GM03348 (cell line): ENCODE measurements around the gene PI4K2A.
"Not testable (repeated sequence)": the region's sequence is repeated elsewhere in the genome, so short reads cannot be mapped to it uniquely, and the experiment has no call there.

Experiments used
- DNase-seq: peaks from one replicate; pipeline ENCODE4 v3.0.0; 2012; ENCODE audit warnings: low spot score

PI4K2A gene

DNA sequence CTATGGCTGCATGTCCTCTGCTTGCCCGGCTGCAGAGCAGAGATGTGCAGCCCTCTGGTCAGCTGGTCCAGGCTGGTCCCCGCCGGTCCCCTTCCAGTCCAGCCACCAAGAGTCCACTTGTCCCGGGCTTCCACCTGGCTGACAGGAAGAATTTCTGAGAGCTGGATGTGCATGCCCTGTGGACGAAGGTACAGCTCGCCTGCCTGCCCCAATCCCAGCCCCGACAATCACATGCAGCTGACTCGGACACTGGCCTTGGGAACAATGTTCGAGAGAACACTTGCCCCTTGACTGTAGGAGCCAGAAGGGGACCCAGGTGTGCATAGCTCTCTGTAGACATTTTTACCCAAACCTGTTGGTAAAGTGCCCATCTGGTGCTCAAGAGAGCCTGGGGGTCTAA is 34.8 kb downstream of the PI4K2A start:
- DNase-seq: no peak

DNA sequence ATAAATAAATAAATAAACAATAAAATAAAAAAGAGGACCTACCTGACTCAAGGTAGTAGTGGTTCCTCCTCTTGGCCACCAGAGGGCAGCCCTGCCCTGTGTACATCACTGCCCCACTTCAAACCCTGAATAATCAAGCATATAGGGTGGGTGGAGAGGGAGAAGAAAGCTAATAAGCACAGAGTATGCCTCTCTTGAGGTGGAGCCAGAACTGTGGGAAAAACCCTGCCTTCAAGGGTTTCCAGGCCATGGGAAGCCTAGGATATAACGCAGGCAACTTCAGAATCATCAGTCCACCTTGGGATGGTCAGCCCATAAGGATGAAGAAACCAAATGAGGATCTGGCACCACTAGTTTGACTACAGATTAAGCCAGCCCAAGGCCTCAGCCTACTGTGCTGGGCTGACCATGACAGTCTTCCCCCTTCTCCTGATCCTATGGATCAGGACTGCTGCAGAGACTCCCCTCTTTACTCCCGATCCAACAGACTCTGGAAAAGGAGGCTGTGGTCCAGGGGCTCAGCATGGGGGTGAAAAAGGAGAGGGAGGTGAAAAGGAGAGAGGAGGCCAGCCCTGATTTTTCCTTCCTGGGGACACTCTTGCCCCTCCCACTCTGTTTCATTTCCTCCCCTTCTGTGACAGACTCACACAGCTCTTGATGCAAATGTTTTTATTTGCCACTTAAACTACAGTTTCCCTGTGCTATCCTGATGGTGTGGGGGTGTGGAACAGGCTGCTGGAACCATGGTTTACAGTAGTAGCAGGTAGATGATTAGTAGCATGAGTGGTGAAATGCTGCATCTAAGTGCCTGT is 36.5 kb downstream of the PI4K2A start:
- peak; percentile 73 for DNase-seq

DNA sequence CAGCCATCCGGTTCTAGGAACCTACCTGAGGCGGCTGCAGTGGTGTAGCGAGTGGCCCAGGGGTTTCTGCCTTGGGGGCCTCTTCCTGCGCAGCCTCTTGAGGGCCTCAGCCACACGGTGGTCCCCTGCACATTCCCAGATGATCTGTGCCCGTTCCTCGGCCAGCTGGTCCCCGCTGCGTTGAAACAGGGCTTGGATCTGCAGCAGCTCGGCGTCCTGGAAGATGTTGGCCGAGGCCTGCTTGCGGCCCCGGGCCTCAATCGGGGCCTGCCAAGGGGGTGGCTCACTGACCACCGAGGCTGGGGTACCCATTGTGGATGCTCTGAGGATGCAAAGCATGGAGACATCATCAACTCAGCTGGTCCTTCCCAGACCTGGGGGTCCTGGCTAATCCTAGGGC is 39.1 kb downstream of the PI4K2A start:
- DNase-seq: no peak

DNA sequence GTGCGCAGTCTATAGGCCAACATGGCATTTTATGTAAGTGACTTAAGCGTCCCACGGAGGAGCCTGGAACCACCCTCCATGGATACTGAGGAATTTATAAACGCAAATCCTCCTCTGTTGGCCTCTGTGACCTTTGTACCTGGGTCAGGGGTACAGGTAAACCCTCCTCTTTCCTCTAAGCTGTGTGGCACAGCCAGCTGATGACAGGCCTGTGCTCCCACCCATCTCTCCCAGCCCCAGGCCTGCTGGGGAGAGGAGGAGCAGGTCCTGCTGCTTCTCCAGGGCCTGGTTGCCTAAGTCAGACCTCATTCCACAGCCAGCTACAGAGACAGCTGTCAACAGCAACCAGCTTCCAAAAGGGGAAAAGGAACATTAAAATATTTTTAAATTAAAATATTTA is 41.6 kb downstream of the PI4K2A start:
- DNase-seq: no peak

DNA sequence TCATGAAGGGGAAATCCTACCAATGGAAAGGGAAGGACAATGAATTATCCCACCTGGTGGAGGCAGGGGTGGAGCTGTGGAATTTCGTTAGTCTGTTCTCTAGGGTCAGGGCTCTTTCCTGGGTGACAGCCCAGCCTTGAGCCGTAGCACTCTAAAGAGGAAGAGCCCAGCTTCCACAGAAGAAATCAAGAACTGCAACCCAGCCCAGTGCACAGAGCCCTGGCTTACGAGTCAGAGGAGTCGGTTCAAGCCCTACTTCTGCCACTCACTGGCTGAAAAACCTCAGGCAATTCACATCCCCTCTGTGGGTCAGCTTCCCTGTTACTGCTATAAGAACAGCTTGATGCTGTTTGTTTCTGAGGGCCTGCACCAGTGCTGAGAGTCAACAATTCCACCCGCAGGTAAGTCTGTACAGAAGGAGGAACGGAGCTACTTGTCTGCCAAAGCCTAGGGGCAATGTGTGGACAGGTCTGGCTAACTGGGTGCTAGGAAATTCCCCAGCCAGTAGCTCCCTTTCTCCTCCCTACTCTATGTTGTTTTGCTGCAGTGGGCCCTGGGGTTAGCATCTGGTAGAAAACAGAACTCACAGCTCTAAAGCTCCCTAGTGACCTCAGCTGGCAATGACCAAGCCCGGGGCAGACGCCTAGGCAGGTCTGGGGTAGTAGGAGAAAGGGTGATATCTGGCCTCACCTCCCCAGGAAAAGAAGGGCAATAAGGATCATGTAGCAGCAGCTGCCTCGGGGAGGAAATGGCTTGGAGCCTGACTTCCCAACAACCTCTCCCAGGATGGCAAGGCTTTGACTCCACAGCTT is 43.3 kb downstream of the PI4K2A start:
- peak; percentile 56 for DNase-seq

DNA sequence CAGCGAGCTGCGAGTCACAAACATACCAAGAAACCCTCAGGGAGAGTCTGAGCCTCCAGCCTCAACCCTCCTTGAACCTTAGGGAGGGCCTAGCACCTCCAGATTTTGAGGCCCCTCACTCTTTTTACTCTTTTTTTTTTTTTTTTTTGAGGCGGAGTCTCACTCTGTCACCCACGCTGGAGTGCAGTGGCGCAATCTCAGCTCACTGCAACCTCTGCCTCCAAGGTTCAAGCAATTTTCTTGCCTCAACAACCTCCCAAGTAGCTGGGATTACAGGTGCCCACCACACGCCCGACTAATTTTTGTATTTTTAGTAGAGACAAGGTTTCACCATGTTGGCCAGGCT is 43.9 kb downstream of the PI4K2A start:
- DNase-seq: not testable (repeated sequence)

DNA sequence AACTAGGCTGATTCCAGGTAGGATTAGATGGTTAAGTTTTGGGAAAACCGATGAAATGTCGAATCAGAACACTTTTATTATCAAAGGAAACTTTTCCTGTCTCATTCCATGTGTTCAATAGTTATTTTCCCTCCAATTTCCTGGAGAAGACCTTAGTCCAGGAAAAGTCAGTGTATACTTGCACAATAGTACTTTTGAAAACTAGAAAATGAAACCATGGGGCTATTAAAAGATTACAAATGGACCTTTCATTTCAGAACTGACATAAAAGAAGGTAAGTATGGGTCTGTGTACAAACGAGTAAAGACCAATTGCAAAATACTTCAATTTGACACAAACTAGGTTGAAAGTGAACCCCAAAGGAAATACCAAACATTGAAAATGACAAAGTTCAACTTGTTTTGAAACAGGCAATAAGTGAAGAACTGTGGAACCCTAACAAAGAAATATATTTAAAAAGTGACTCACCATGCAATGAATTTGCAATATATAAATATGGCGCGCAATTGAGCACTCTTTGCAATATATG is 44.5 kb downstream of the PI4K2A start:
- no peak for DNase-seq

DNA sequence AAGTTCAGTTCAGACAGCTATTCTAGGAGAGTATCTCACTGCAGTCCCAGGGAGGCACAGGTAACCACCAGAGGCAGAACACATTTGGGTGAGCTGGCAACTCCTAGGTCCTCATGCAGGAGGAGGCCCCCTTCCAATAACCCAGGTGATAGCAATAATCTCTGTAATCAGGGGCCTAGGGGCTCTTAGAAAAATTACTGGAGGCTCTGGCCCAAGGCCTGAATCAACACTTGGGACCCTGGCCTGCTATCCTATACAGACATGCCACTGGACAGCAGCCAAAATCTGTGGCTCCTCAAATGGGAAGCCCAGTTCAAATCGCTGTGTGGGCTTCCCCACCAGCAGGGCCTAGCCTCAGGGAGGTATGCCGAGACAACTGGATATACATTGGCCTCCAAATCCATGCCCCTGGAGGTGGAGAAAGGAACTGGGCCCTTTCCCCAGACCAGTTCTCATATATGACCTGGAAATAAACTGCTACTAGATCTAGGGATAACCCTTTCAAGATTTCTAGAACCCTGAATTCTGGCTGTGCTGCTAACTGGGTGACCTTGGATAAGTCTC is 45.0 kb downstream of the PI4K2A start:
- DNase-seq: peak; percentile 35

DNA sequence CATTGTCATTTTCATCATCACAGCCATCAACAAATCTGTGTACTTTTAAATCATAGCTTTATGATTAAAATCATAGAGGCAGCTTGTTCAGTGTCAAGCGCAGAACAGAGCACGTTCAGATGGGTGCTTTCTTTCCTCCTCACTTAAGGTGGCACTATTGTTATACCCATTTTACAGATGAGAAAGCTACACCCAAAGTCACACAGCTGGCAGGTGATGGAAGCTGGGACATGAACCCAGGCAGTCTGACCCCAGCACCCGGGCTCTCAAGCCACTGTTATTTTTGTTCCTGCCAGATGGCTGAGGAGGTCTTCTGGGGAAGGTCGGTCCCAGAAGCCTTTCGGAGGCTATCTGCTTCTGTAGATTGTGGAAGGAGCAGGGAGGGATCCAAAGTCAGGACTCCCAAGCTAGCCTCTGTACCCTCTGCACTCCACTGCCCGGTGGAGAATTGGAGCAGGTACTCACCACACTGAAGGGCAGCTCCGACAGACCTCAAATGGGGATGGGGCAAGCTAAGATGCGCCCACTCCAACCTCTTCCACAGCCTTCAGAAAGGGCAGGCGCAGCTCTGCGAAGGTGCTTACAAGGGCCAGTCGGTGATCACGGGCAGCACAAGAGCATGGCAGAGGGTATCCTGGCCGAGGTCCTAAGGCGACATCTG is 46.0 kb downstream of the PI4K2A start:
- DNase-seq: no peak

DNA sequence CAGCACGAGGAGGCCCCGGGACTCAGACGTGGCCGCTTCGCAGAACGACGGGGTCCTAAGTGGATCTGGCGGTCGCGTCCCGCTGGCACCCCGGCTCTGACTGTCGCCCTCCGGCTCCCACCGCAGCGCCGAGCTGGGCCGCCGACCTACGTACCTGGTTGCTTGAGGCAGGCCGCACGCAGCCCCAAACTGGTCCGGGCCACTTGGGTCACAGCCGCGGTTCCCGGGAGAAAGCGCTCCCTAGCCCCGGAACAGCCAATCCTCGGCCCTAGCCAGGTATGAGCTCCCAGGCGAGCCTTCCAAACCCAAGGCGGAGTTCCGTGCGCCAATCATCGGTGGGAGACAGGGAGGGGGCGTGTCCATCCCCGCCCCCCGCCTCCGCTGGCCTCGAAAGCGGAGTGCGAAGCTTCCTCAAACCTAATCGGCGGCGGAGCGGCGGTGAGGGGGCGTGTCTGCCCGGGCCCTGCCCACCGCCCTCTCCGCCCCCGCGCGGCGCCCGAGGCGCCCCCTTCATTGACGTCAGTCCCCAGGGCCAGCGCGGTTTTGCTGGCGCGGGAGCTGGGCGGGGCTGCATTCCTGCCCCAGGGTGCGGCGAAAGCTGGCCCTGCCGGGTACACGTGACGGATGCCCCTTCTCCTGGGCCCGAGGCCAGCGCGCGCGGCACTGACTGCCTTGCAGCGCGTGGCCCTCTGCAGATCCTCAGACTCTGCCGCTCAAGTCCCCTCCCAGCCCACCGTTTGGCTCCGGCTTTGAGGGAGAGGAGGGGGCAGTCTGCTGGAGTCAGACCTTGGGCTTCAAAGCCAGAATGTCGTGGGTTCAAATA is 46.7 kb downstream of the PI4K2A start, which contains the start of gene AVPI1:
Gene AVPI1 (minus strand): TSS at position 280 of the 823 bp plus-strand sequence. CDS start 7,336 bp downstream, outside the sequence.
- peak; percentile 98 for DNase-seq

DNA sequence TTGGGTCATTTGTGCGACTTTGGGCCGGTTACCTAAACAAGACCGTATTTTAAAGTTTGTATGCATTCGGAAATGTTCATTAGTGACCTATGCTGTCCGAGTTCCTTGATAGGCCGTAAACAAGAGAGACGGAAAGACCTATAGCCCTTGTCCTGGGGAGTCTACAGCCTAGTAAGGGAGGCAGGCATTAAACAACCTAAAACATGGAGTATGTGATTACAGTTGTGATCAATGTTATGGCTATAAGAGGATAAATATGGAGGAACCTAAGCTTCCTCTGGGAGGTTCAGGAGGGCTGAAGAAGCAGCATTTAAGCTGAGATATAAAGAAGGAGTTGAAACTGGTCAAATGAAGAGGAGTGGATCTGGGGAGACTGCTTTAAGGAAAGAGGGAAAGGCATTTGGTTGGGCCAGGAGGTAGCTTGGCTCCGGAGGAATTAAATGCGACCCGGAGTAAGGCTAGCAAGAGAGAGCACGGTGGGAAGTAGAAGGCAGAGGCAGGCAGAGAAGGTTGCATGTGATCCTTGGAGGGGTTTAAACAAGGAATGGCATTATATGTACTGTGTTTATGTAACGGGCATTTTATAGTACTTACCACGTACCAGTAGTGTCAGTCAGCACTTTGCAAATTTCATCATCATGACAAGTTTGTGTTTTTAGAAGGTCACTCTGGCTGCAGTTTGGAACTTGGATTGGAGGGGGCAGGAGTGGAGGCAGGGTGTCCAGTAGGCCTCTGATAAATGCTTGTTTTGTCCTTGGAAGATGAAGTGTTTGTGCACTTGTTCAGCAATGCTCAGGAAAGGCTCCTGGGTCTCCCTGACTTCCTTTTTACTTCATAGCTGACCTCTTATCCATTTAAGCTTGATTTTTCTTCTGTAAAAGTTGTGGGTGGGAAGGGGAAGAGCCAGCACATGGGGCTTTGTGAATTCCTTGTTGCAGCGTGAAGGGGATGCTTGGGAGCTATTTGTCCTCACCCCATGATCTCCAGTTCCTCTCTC is 47.6 kb downstream of the PI4K2A start:
- DNase-seq: peak; percentile 35

DNA sequence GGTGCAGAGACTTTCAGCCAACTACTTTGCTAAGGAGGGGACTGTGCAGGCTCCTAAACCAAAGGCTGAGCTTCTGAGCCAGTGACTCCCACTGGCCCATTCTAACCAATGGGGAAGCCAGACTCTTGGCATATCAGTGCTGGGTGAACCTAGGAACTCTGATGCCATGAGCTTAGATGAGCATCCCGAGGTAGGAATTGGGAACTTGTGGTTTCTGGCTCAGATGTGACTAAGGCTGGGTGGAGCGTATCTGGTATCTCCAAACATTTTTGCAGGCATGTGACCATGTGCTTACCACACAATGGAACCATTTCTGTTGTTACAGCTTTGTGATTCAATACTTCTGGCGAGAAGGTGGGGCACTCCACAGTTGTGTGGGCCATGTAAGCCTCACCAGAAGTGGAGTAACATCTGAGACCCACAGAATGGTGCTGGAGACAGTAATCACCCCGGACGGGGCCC is 49.1 kb downstream of the PI4K2A start:
- DNase-seq: peak; percentile 81

DNA sequence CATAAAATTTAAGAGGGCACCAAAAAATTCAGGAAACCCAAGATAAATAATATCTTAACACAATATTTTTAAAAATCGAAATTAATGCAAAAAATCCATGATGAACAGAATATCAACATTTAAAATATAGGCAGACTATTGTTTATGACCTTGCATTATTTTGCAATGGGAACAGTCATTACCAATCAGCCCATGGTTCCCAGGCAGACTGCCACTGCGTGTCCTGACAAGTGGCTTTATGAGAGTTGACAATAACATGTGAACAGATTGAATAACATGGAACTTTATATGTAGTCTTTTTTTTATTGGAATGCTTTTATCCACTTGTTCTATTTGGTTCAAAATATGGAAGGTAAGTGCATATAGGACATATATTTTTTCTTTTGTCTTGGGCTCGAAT is 49.7 kb downstream of the PI4K2A start:
- DNase-seq: no peak

DNA sequence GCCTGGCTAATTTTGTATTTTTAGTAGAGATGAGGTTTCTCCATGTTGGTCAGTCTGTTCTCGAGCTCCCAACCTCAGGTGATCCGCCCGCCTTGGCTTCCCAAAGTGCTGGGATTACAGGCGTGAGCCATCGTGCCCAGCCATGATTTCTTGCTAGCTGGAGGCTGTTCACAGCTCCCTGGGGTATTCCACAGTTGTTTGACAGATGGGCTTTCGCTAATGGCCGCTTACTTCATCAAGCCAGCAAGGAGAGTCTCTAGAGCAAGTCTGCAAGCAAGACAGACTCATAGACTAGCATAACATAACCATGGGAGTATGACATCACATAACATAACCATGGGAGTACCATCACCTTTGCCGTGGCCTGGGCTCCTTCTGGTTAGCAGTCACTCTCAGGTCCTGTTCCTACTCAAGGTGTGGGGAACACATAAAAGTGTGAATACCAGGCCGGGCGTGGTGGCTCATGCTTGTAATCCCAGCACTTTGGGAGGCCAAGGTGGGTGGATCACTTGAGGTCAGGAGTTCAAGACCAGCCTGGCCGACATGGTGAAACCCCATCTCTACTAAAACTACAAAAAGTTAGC is 57.7 kb downstream of the PI4K2A start:
- not testable (repeated sequence) for DNase-seq

DNA sequence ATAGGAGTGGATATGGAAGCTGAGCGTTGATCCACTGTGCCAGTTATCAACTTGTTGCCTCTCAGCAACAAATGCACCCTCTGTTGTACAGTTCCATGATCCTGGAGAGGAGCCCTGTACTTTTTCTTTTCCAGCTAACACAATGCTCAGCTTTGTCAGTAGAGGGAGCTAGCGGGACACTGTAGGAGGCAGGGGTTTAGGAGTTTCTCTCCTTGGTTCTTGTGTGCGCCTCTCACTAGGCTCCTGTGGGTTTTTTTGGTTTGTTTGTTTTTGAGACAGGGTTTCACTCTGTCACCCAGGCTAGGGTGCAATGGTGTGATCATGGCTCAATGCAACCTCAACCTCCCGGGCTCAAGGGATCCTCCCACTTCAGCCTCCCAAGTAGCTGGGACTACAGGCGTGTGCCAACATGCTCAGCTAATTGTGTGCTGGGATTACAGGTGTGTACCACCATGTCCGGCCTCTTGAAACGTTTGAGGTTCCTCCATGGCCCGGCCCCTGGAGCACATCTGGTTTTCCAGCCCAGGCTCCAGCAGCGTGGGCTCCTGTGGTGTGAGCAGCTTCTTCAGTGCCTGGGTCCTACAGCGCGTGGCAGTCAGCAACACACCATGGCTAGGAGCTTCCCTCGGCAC is 61.1 kb downstream of the PI4K2A start:
- peak; percentile 86 for DNase-seq

DNA sequence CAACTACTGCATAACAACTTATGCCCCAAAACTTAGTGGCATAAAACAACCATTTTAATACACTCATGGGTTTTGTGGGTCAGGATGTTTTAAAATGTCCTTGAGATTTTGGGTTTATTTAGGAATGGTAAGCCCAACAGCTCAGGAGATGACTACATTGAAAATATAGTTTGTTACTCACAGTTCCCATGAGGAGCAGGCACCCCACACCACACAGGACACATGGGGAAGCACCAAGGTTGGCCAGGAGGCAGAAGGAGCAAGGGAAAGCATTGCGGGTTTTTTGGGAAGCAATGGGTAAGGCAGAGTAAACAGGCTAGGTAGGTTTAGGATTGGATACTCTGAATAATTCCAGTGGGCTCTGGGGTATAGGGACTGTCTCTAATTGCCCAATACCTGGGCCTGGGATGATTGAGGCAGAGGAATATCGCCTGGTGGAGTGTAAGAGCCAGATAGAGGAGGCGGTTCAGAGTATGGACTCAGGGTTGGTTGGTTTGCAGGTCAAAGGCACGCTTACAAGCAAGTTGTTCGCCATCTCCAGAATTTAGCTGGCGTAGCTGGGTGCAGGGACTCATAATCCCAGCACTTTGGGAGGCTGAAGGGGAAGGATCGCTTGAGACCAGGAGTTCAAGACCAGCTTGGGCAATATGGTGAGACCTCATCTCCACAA is 63.1 kb downstream of the PI4K2A start:
- DNase-seq: no peak

DNA sequence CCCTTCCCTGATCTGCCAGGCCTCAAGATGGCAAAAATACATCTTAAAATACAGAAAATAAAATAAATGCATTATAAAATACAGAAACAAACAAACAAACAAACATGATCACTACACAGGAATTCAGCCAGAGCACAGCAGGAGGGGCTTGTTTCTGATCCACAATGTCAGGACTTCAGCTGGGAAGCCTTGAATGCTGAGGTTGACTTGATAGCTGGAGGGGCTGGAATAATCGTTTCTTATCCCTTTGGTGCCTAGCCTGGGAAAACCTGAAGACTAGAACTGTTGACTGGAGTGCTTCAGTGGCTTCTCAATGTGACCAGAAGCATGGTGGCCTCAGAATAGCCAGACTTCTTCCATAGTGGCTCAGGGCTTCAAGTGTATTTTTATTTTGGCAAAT is 63.9 kb downstream of the PI4K2A start:
- no peak for DNase-seq

DNA sequence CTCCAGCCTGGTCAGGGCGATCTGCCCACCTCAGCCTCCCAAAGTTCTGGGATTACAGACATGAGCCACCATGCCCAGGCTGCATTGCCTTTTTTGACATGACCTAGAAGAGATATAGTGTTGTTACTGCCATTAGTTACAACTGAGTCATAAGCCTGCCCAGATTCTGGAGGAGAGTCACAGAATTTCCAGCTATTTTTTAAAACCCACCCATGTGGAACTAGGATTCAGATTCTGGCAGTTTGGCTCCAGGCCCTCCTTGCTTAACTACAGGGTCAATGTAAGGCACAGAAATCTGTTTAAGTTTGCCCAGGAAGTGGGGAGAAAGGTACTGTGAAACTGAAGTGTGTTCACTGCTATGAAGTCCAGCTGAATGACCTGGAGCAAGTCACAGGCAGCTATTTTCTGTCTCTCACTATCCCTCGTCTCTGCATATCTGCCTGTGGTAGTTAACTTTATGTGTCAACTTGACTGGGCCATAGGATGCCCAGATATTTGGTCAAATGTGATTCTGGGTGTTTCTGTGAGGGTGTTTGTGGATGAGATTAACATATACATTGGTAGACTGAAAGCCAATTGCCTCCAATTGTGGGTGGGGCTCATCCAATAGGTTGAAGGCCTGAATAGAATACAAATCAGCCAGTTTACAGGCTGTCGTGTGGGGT is 64.7 kb downstream of the PI4K2A start:
- no peak for DNase-seq
